Measurements from ENCODE around the gene ITGB6. TPM values are rescaled to one million over a fixed set of nuclear protein-coding genes. Genes with fewer than 3 reads are reported as not detected.

Gene ITGB6, protein sequence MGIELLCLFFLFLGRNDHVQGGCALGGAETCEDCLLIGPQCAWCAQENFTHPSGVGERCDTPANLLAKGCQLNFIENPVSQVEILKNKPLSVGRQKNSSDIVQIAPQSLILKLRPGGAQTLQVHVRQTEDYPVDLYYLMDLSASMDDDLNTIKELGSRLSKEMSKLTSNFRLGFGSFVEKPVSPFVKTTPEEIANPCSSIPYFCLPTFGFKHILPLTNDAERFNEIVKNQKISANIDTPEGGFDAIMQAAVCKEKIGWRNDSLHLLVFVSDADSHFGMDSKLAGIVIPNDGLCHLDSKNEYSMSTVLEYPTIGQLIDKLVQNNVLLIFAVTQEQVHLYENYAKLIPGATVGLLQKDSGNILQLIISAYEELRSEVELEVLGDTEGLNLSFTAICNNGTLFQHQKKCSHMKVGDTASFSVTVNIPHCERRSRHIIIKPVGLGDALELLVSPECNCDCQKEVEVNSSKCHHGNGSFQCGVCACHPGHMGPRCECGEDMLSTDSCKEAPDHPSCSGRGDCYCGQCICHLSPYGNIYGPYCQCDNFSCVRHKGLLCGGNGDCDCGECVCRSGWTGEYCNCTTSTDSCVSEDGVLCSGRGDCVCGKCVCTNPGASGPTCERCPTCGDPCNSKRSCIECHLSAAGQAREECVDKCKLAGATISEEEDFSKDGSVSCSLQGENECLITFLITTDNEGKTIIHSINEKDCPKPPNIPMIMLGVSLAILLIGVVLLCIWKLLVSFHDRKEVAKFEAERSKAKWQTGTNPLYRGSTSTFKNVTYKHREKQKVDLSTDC
- total RNA-seq, result 2.0 to 2.3 TPM (median 2.2 TPM) in 3 replicates
- long read RNA-seq, partial matches to known transcripts, result 0 of 9 reads
- long read RNA-seq, other reads (novel, unspliced or antisense), result 9 of 9 reads

DNA sequence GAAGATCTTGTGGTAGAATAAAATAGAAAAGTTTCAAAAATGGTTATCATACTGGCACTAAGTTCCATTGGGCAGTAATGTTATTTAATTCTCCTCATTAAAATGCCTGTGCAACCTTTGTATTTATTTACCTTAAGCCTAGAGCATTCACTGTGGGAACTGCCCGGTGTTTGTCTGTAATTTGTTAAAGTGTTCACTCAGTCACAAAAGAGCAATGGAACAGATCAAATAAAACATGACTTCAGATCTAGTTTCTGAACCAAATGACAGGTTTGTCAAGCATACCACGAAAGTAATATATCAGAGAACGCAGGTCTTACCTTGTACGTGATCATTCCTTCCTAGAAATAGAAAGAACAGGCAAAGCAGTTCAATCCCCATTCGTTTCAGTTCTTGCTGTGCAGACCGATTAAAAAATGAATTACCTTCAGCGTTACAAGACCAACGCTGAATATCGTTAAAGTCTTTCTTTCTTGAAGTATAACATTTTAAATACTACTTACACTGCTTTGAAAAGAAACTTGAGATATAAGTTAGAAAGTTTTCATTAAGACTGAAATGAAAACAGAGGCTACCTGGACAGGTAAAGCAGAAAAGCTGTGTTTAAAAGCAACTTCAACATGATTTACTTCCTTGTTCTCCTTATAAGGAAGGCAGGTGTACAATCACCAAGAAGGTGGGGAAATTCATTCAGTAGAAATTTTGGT, at the start of gene ITGB6:
ITGB6 (minus strand) TSS at position 590 of the 707 bp plus-strand sequence; CDS start at position 381, 209 bp downstream.
- Mint-ChIP-seq H3K4me3 (ENCODE audit: unreplicated experiment) (no peak within 1 kb of the TSS), H3K27ac (ENCODE audit: unreplicated experiment) (no peak within 1 kb of the TSS), H3K9me3 (ENCODE audit: low read depth) (no peaks in the 10 kb centered on the region), H3K36me3 (ENCODE audit: low read depth) (peaks cover 3% of the 10 kb centered on the region), H3K27me3 (ENCODE audit: low read depth) (no peaks in the 10 kb centered on the region), H3K4me1 (ENCODE audit: low read depth) (peaks cover 30% of the 10 kb centered on the region)
- TF ChIP-seq, protein P1, sequence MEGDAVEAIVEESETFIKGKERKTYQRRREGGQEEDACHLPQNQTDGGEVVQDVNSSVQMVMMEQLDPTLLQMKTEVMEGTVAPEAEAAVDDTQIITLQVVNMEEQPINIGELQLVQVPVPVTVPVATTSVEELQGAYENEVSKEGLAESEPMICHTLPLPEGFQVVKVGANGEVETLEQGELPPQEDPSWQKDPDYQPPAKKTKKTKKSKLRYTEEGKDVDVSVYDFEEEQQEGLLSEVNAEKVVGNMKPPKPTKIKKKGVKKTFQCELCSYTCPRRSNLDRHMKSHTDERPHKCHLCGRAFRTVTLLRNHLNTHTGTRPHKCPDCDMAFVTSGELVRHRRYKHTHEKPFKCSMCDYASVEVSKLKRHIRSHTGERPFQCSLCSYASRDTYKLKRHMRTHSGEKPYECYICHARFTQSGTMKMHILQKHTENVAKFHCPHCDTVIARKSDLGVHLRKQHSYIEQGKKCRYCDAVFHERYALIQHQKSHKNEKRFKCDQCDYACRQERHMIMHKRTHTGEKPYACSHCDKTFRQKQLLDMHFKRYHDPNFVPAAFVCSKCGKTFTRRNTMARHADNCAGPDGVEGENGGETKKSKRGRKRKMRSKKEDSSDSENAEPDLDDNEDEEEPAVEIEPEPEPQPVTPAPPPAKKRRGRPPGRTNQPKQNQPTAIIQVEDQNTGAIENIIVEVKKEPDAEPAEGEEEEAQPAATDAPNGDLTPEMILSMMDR (IDR thresholded peaks at IDR 0.05), result no peak
- DNase-seq (ENCODE audit: low spot score), result no peak

DNA sequence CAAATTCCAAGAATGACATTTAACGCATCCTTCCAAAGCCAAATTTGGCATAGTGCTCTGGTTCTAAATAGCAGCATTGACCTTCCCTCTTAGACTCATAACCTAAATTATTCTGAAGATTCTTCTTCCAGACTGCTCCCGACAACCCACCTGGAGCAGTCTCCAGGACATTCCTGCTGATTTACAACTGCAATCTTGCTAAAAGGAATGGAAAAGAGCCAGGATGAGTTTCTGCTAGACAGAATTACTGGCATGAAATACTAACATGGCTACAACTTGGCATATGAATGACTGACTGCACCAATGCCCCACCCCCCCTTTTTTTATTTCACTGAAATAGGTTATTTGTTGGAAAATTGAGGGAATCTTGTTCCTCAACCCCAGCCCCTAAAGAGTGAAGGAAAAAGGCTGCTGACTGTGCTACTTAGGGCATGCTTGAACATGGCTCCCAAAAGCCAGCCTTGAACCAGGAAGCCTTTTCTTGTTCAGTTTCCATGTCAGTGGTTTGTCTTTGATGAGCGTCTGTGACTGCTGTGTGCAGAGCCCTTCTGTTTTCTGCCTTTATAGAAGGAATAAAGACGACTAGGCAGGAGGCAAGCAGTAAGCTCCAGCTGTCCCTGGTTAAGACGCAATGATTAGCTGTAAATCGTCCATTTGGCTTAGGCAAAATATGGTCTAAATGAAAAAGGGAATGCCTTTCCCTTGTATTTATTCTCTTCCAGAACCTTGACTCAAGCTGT, 47.4 kb upstream of the ITGB6 start:
- H3K4me1 Mint-ChIP-seq (ENCODE audit: low read depth), result peaks cover 61% of the 10 kb centered on the region
- no peak for DNase-seq (ENCODE audit: low spot score)
- H3K27ac Mint-ChIP-seq (ENCODE audit: unreplicated experiment), result peak overlapping the region; percentile 81
- no peaks in the 10 kb centered on the region for H3K9me3 Mint-ChIP-seq (ENCODE audit: low read depth)
- H3K4me3 Mint-ChIP-seq (ENCODE audit: unreplicated experiment), result no peak overlapping the region
- H3K27me3 Mint-ChIP-seq (ENCODE audit: low read depth), result no peaks in the 10 kb centered on the region
- peaks cover 3% of the 10 kb centered on the region for H3K36me3 Mint-ChIP-seq (ENCODE audit: low read depth)
- TF ChIP-seq, protein P1 (IDR thresholded peaks at IDR 0.05), result no peak

DNA sequence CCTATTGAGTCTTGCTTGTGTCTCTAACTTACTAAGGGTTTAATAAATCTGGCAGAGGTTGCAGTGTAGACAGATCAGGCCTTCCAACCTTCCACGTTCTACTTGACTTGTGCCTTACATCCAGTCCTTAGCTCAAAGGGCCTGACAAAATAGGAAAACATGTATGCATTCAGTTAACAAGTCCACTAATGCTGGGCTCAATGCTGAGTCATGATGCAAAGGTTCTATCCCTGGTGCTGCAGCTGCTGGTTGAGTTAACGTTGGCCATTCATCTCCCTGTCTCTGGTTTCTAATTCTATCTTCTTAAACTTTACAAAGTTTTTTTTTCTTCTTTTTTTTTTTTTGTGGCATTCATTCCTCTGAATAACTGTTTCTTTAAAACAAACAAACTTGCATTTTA, 46.3 kb upstream of the ITGB6 start:
- no peaks in the 10 kb centered on the region for H3K27me3 Mint-ChIP-seq (ENCODE audit: low read depth)
- TF ChIP-seq, protein P1 (IDR thresholded peaks at IDR 0.05), result no peak
- peaks cover 3% of the 10 kb centered on the region for H3K36me3 Mint-ChIP-seq (ENCODE audit: low read depth)
- peaks cover 1% of the 10 kb centered on the region for H3K9me3 Mint-ChIP-seq (ENCODE audit: low read depth)
- peaks cover 61% of the 10 kb centered on the region for H3K4me1 Mint-ChIP-seq (ENCODE audit: low read depth)
- no peak for DNase-seq (ENCODE audit: low spot score)
- no peak overlapping the region for H3K4me3 Mint-ChIP-seq (ENCODE audit: unreplicated experiment)
- peak overlapping the region; percentile 62 for H3K27ac Mint-ChIP-seq (ENCODE audit: unreplicated experiment)

DNA sequence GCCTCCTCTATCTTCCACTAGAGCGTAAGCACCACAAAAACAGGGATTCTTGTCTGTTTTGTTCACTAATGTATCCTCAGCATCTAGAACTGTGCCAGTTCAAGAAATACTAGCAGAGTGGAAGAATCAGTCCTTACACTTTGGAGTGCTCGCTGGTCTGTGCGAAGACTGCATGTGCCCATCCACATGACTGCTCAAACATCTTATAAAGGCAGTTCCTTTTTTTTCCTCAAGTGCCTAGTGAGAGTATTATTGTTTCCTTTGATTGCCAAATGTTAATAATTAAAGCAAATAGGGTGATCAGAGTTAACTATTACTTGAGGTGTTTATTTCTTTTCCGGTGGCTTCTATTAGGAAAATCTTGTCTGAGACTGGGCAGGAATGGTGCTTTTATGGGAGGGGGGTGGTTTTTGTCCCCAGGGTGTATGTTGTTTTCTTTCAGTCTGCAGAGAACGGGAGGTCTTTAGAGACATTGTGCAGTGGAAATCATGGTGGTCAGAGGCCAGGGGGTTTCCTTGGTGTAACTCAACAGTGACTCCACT, 45.6 kb upstream of the ITGB6 start:
- Mint-ChIP-seq H3K36me3 (ENCODE audit: low read depth) (peaks cover 3% of the 10 kb centered on the region), H3K27me3 (ENCODE audit: low read depth) (no peaks in the 10 kb centered on the region), H3K4me1 (ENCODE audit: low read depth) (peaks cover 64% of the 10 kb centered on the region), H3K9me3 (ENCODE audit: low read depth) (peaks cover 3% of the 10 kb centered on the region), H3K27ac (ENCODE audit: unreplicated experiment) (peak overlapping the region; percentile 77), H3K4me3 (ENCODE audit: unreplicated experiment) (no peak overlapping the region)
- TF ChIP-seq, protein P1 (IDR thresholded peaks at IDR 0.05), result no peak
- DNase-seq (ENCODE audit: low spot score), result no peak
